ENCODE data around the gene ZNF664. TPM values are rescaled to one million over a fixed set of nuclear protein-coding genes. Genes with fewer than 3 reads are reported as not detected.

Gene ZNF664
- total RNA-seq, 2 donors from 2014 or later: 124 TPM

GRCh38 chr12:124026755-124027745, 54.0 kb downstream of the ZNF664 start:
- H3K27me3 ChIP-seq: no peaks in the 10 kb centered on the region
- no peak overlapping the region for H3K4me3 ChIP-seq
- intact Hi-C loops (cut with DNase I): no loop called here
- no peak for TF ChIP-seq CTCF (IDR thresholded peaks at IDR 0.05)
- no peak overlapping the region for H3K9ac ChIP-seq (ENCODE audit: low read depth in 2 of 2, low read length in 2 of 2)
- no peaks in the 10 kb centered on the region for H3K9me3 ChIP-seq
- DNase-seq: no peak
- no peak overlapping the region for H3K27ac ChIP-seq
- H3K4me1 ChIP-seq: no peaks in the 10 kb centered on the region
- no peaks in the 10 kb centered on the region for H3K36me3 ChIP-seq

- no peak overlapping the region for H3K27ac ChIP-seq
- H3K9me3 ChIP-seq: no peaks in the 10 kb centered on the region
- no peak for TF ChIP-seq CTCF (IDR thresholded peaks at IDR 0.05)
- H3K27me3 ChIP-seq: no peaks in the 10 kb centered on the region
- H3K4me3 ChIP-seq: no peak overlapping the region
- no peak overlapping the region for H3K9ac ChIP-seq (ENCODE audit: low read depth in 2 of 2, low read length in 2 of 2)
- no peaks in the 10 kb centered on the region for H3K36me3 ChIP-seq
- intact Hi-C loops (cut with DNase I): no loop called here
- no peaks in the 10 kb centered on the region for H3K4me1 ChIP-seq
- no peak for DNase-seq
Observed at GRCh38 chr12:124027753-124028554, 54.9 kb downstream of the ZNF664 start.

GRCh38 chr12:124028555-124028925, 55.5 kb downstream of the ZNF664 start:
- Histone ChIP-seq H3K4me3 (no peak overlapping the region), H3K27me3 (no peaks in the 10 kb centered on the region), H3K36me3 (no peaks in the 10 kb centered on the region), H3K27ac (no peak overlapping the region), H3K9ac (ENCODE audit: low read depth in 2 of 2, low read length in 2 of 2) (no peak overlapping the region), H3K9me3 (no peaks in the 10 kb centered on the region), H3K4me1 (no peaks in the 10 kb centered on the region)
- intact Hi-C loops (cut with DNase I): no loop called here
- no peak for DNase-seq
- no peak for TF ChIP-seq CTCF (IDR thresholded peaks at IDR 0.05)

GRCh38 chr12:124030008-124030407, 57.0 kb downstream of the ZNF664 start:
- TF ChIP-seq CTCF (IDR thresholded peaks at IDR 0.05): no peak
- Histone ChIP-seq H3K27me3 (no peaks in the 10 kb centered on the region), H3K36me3 (no peaks in the 10 kb centered on the region), H3K27ac (no peak overlapping the region), H3K4me3 (no peak overlapping the region), H3K9me3 (no peaks in the 10 kb centered on the region), H3K4me1 (no peaks in the 10 kb centered on the region), H3K9ac (ENCODE audit: low read depth in 2 of 2, low read length in 2 of 2) (no peak overlapping the region)
- no peak for DNase-seq
- intact Hi-C loops (cut with DNase I): loop anchor here (10.0 kb wide), 1 partner anchor 225 kb away; no protein-coding TSS in a partner anchor

- no peaks in the 10 kb centered on the region for H3K4me1 ChIP-seq
- no peak for TF ChIP-seq CTCF (IDR thresholded peaks at IDR 0.05)
- no peak overlapping the region for H3K4me3 ChIP-seq
- H3K27me3 ChIP-seq: no peaks in the 10 kb centered on the region
- no peaks in the 10 kb centered on the region for H3K36me3 ChIP-seq
- intact Hi-C loops (cut with DNase I): loop anchor here (10.0 kb wide), 1 partner anchor 226 kb away; no protein-coding TSS in a partner anchor
- H3K27ac ChIP-seq: no peak overlapping the region
- no peak overlapping the region for H3K9ac ChIP-seq (ENCODE audit: low read depth in 2 of 2, low read length in 2 of 2)
- no peaks in the 10 kb centered on the region for H3K9me3 ChIP-seq
- DNase-seq: no peak
Observed at GRCh38 chr12:124030510-124030909, 57.5 kb downstream of the ZNF664 start.
